ENCODE data around the gene MED17. TPM values are rescaled to one million over a fixed set of nuclear protein-coding genes. Genes with fewer than 3 reads are reported as not detected.
A peak's percentile ranks its signal among the peaks of the same experiment; 100 is the strongest.

The MED17 gene
- total and polyA plus RNA-seq, 2 of the 13 experiments (the other 11 are each of a cell fraction or from before 2014, with no cell fraction given): 23.1 to 37.0 TPM

DNA sequence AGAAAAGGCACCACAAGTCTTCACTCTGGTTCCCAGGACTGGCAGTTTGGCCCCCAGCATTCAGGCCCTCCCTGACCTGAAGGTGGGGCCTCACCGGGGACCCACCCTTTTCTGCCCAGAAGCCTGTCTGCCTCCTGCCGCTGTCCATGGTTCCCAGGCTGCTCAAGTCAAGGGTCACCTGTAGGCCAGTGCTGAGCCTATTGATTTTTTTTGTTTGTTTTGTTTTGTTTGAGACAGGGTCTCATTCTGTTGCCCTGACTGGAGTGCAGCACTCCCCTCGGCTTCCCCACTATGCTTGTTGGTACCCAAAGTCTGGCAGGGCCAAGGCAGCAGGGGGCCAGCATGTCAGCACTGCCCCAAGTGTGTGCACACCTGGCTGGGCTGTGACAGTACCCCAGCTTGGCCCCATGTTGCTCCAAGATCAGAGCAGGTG lies 11.0 kb upstream of the MED17 start:
- no peak overlapping the region for H3K27ac ChIP-seq (ENCODE audit: extremely low read length, insufficient read depth, low read length)
- H3K27me3 ChIP-seq (ENCODE audit: control insufficient read depth in 1 of 2, insufficient read depth in 2 of 2, low read length in 2 of 2): no peaks in the 10 kb centered on the region
- POLR2A ChIA-PET: interaction anchor here (3.2 to 5.0 kb wide), 2 partner anchors 11 to 32 kb away, joined by 15 to 22 read pairs; partner anchors contain the start of genes C11orf54, MED17 and TAF1D
- no peak overlapping the region for H2AFZ ChIP-seq (ENCODE audit: low read length)
- FAIRE-seq (no peak), DNase-seq (ENCODE audit: low spot score) (peak; percentile 69), ATAC-seq (peak; percentile 95)
- H3K4me2 ChIP-seq (ENCODE audit: low read depth, low read length): peak overlapping the region; percentile 46
- peaks cover 30% of the 10 kb centered on the region for H3K4me1 ChIP-seq (ENCODE audit: insufficient read depth, low read length)
- H3K9me3 ChIP-seq (ENCODE audit: low read length): no peaks in the 10 kb centered on the region
- CTCF ChIA-PET (ENCODE audit: low intra/inter-chr PET ratio, low total read pairs): no interaction called here
- in situ Hi-C loops (cut with HindIII; ENCODE audit: extremely low pct_ligation_motif_present, low pct_unique_long_range_greater_than_20kb) (no loop called here), intact Hi-C loops (cut with micrococcal nuclease; ENCODE audit: unreplicated experiment) (no loop called here)
- H3K4me3 ChIP-seq (replicated peaks in 1 of 3; ENCODE audit: insufficient read depth in 1 of 3, low read depth in 2 of 3, low read length in 3 of 3): no peak overlapping the region; a peak in 1 of 6 replicates
- H3K79me2 ChIP-seq (ENCODE audit: insufficient read depth, low read length): no peaks in the 10 kb centered on the region
- no peak overlapping the region for H3K9ac ChIP-seq (ENCODE audit: insufficient read depth, low read depth, low read length)
- no peaks in the 10 kb centered on the region for H4K20me1 ChIP-seq (ENCODE audit: insufficient read depth, low read length)
- H3K36me3 ChIP-seq (replicated peaks in 1 of 2; ENCODE audit: control insufficient read depth in 1 of 2, insufficient read depth in 2 of 2, low read length in 2 of 2): no peaks in the 10 kb centered on the region
- no TSS peak for BruUV-seq (replicated peaks)
- WGBS (ENCODE audit: low lambda C conversion rate): 0% methylated on average over 2 of the region's 3 CpGs
- TF ChIP-seq ZBTB46 (CRISPR knock-in tag; IDR thresholded peaks at IDR 0.05; ENCODE audit: borderline replicate concordance) (no peak), MEF2D (CRISPR knock-in tag; IDR thresholded peaks at IDR 0.05) (peak; percentile 53; the same call in 1 of the 2 replicates), SUZ12 (IDR thresholded peaks at IDR 0.05; ENCODE audit: low read depth, low read length) (no peak), ZNF251 (CRISPR knock-in tag; IDR thresholded peaks at IDR 0.05) (0 out of 2 replicates have a peak, but pooled peaks have one; percentile 45), HES4 (CRISPR knock-in tag; IDR thresholded peaks at IDR 0.05; ENCODE audit: borderline replicate concordance) (peak; percentile 78; the same call in 1 of the 2 replicates), NFKBIZ (CRISPR knock-in tag; IDR thresholded peaks at IDR 0.05) (0 out of 2 replicates have a peak, but pooled peaks have one; percentile 68), TAF1 (CRISPR knock-in tag; IDR thresholded peaks at IDR 0.05) (no peak), WIZ (CRISPR knock-in tag; IDR thresholded peaks at IDR 0.05) (peak; percentile 99), ZNF646 (CRISPR knock-in tag; IDR thresholded peaks at IDR 0.05) (no peak), ZBTB7A (CRISPR knock-in tag; IDR thresholded peaks at IDR 0.05) (peak; percentile 98), ZNF629 (CRISPR knock-in tag; conservative IDR thresholded peaks at IDR 0.05) (no peak), KLF6 (CRISPR knock-in tag; IDR thresholded peaks at IDR 0.05) (peak; percentile 87), ZNF234 (CRISPR knock-in tag; conservative IDR thresholded peaks at IDR 0.05) (no peak), ZNF790 (CRISPR knock-in tag; IDR thresholded peaks at IDR 0.05; ENCODE audit: borderline replicate concordance) (no peak), TMF1 (CRISPR knock-in tag; IDR thresholded peaks at IDR 0.05; ENCODE audit: low read depth) (peak; percentile 59; the same call in 1 of the 2 replicates)
- TF ChIP-seq, protein P1, sequence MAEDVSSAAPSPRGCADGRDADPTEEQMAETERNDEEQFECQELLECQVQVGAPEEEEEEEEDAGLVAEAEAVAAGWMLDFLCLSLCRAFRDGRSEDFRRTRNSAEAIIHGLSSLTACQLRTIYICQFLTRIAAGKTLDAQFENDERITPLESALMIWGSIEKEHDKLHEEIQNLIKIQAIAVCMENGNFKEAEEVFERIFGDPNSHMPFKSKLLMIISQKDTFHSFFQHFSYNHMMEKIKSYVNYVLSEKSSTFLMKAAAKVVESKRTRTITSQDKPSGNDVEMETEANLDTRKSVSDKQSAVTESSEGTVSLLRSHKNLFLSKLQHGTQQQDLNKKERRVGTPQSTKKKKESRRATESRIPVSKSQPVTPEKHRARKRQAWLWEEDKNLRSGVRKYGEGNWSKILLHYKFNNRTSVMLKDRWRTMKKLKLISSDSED (CRISPR knock-in tag; IDR thresholded peaks at IDR 0.05): no peak

All from HepG2 (cell line).